ENCODE measurements around the gene OSER1. TPM values are rescaled to one million over a fixed set of nuclear protein-coding genes. Genes with fewer than 3 reads are reported as not detected.

OSER1 gene
- total and polyA plus RNA-seq, 9 of the 15 experiments (the other 6 are each of a cell fraction or from before 2014, with no cell fraction given): 15.5 to 57.3 (median 19.9) TPM

- TF ChIP-seq TAF15 (IDR thresholded peaks at IDR 0.05; ENCODE audit: low read depth, low read length): no peak
- no peak for TF ChIP-seq NFYB (IDR thresholded peaks at IDR 0.05; ENCODE audit: extremely low read depth, insufficient read length)
- no peak for TF ChIP-seq PHB2 (IDR thresholded peaks at IDR 0.05; ENCODE audit: low read depth)
- peak; percentile 59; the same call in 1 of the 2 replicates for TF ChIP-seq FOXP1 (CRISPR knock-in tag; IDR thresholded peaks at IDR 0.05)
- no peak for TF ChIP-seq ZNF512 (tag; IDR thresholded peaks at IDR 0.05)
- no peak for TF ChIP-seq ZNF696 (CRISPR knock-in tag; conservative IDR thresholded peaks at IDR 0.05)
- TF ChIP-seq NCOA1 (IDR thresholded peaks at IDR 0.05; ENCODE audit: low read depth): peak; percentile 35; the same call in 1 of the 2 replicates
- no peak for TF ChIP-seq SNRNP70 (optimal IDR thresholded peaks at IDR 0.05; ENCODE audit: low read depth, low read length)
- TF ChIP-seq MLX (CRISPR knock-in tag; conservative IDR thresholded peaks at IDR 0.05): no peak
- TF ChIP-seq TFAM (CRISPR knock-in tag; conservative IDR thresholded peaks at IDR 0.05): no peak
- TF ChIP-seq ZBTB5 (IDR thresholded peaks at IDR 0.05): no peak
- TF ChIP-seq ZNF12 (CRISPR knock-in tag; IDR thresholded peaks at IDR 0.05): peak; percentile 56; the same call in 1 of the 2 replicates
- no peak for TF ChIP-seq ADNP (tag; IDR thresholded peaks at IDR 0.05)
- TF ChIP-seq HDAC2 (IDR thresholded peaks at IDR 0.05): no peak
- no peak for TF ChIP-seq GMEB1 (CRISPR knock-in tag; IDR thresholded peaks at IDR 0.05)
- TF ChIP-seq SMARCA5 (IDR thresholded peaks at IDR 0.05): no peak
- TF ChIP-seq STAT5B (CRISPR knock-in tag; IDR thresholded peaks at IDR 0.05): no peak
- TF ChIP-seq ZNF354B (CRISPR knock-in tag; IDR thresholded peaks at IDR 0.05): no peak
- TF ChIP-seq NBN (IDR thresholded peaks at IDR 0.05; ENCODE audit: low read depth): no peak
- peak; percentile 94 for TF ChIP-seq VEZF1 (CRISPR knock-in tag; IDR thresholded peaks at IDR 0.05)
- peak; percentile 78 to 96 for TF ChIP-seq RCOR1 (IDR thresholded peaks at IDR 0.05; ENCODE audit: borderline replicate concordance in 1 of 2, low read depth in 2 of 2, low read length in 2 of 2)
- TF ChIP-seq ZNF561 (CRISPR knock-in tag; conservative IDR thresholded peaks at IDR 0.05): no peak
Measured at GRCh38 chr20:44210406-44211176, at the start of gene OSER1 (continued).
